Measurements from ENCODE around the gene TINAGL1. TPM values are rescaled to one million over a fixed set of nuclear protein-coding genes. Genes with fewer than 3 reads are reported as not detected.

Gene TINAGL1
- total RNA-seq, 4 donors from 2014 or later, result 152 to 368 (median 248) TPM

- Histone ChIP-seq H3K36me3 (peaks cover 0 to 18% of the 10 kb centered on the region in 2 donors), H3K4me3 (no peak overlapping the region), H3K4me1 (peaks cover 0 to 26% (median 0%) of the 10 kb centered on the region in 3 donors), H3K27me3 (peaks cover 12% of the 10 kb centered on the region), H3K9me3 (no peaks in the 10 kb centered on the region), H3K27ac (no peak overlapping the region)
- no peak for TF ChIP-seq POLR2AphosphoS5 (IDR thresholded peaks at IDR 0.05)
- no peak for TF ChIP-seq CTCF (IDR thresholded peaks at IDR 0.05)
- TF ChIP-seq EP300 (IDR thresholded peaks at IDR 0.05), result no peak
- TF ChIP-seq POLR2A (IDR thresholded peaks at IDR 0.05), result no peak
- no peak for ATAC-seq
- 93 to 98% methylated on average over 3 to 4 of the region's 12 CpGs for WGBS, 2 donors (ENCODE audit: low coverage in 1 of 2)
Measured at GRCh38 chr1:31623365-31623764, 47.0 kb downstream of the TINAGL1 start.

- H3K27me3 ChIP-seq, result peaks cover 2% of the 10 kb centered on the region
- WGBS, 2 donors (ENCODE audit: low coverage in 1 of 2), result 50 to 70% methylated on average over 1 to 5 of the region's 5 CpGs
- peaks cover 0 to 27% of the 10 kb centered on the region in 2 donors for H3K36me3 ChIP-seq
- H3K9me3 ChIP-seq, result no peaks in the 10 kb centered on the region
- no peak overlapping the region for H3K4me3 ChIP-seq
- H3K4me1 ChIP-seq, result peaks cover 0 to 28% (median 0%) of the 10 kb centered on the region in 3 donors
- TF ChIP-seq CTCF (IDR thresholded peaks at IDR 0.05) (no peak), POLR2AphosphoS5 (IDR thresholded peaks at IDR 0.05) (no peak), EP300 (IDR thresholded peaks at IDR 0.05) (no peak), POLR2A (IDR thresholded peaks at IDR 0.05) (no peak)
- no peak overlapping the region for H3K27ac ChIP-seq
- ATAC-seq, result no peak
Measured at GRCh38 chr1:31624309-31624708, 48.0 kb downstream of the TINAGL1 start.

GRCh38 chr1:31624731-31625514, 48.6 kb downstream of the TINAGL1 start:
- H3K36me3 ChIP-seq, result peaks cover 0 to 33% of the 10 kb centered on the region in 2 donors
- peaks cover 0 to 28% (median 0%) of the 10 kb centered on the region in 3 donors for H3K4me1 ChIP-seq
- WGBS, 2 donors (ENCODE audit: low coverage in 1 of 2), result 76 to 100% methylated on average over 2 of the region's 16 CpGs
- no peak overlapping the region for H3K27ac ChIP-seq
- no peak for TF ChIP-seq POLR2A (IDR thresholded peaks at IDR 0.05)
- TF ChIP-seq EP300 (IDR thresholded peaks at IDR 0.05), result no peak
- TF ChIP-seq CTCF (IDR thresholded peaks at IDR 0.05), result no peak
- no peak for TF ChIP-seq POLR2AphosphoS5 (IDR thresholded peaks at IDR 0.05)
- no peaks in the 10 kb centered on the region for H3K27me3 ChIP-seq
- H3K9me3 ChIP-seq, result no peaks in the 10 kb centered on the region
- no peak for ATAC-seq
- no peak overlapping the region for H3K4me3 ChIP-seq

- no peak overlapping the region for H3K27ac ChIP-seq
- no peak for TF ChIP-seq CTCF (IDR thresholded peaks at IDR 0.05)
- no peak for TF ChIP-seq POLR2A (IDR thresholded peaks at IDR 0.05)
- TF ChIP-seq POLR2AphosphoS5 (IDR thresholded peaks at IDR 0.05), result no peak
- TF ChIP-seq EP300 (IDR thresholded peaks at IDR 0.05), result no peak
- H3K9me3 ChIP-seq, result no peaks in the 10 kb centered on the region
- H3K4me1 ChIP-seq, result peaks cover 0 to 28% (median 0%) of the 10 kb centered on the region in 3 donors
- H3K27me3 ChIP-seq, result no peaks in the 10 kb centered on the region
- ATAC-seq, result no peak
- H3K36me3 ChIP-seq, result peaks cover 0 to 41% of the 10 kb centered on the region in 2 donors
- no peak overlapping the region for H3K4me3 ChIP-seq
- 50% methylated on average over 1 of the region's 4 CpGs; no CpG with 5 or more reads in 1 of the 2 donors for WGBS, 2 donors (ENCODE audit: low coverage in 1 of 2)
Measured at GRCh38 chr1:31625561-31626222, 49.4 kb downstream of the TINAGL1 start.

All from gastroesophageal sphincter (tissue), 4 donors.